ENCODE measurements around the gene ARPIN. TPM values are rescaled to one million over a fixed set of nuclear protein-coding genes. Genes with fewer than 3 reads are reported as not detected.

Gene ARPIN
- total and polyA plus RNA-seq, 10 of the 15 experiments (the other 5 are each of a cell fraction or from before 2014, with no cell fraction given) = 0.02 to 0.04 TPM; not detected in 8

DNA sequence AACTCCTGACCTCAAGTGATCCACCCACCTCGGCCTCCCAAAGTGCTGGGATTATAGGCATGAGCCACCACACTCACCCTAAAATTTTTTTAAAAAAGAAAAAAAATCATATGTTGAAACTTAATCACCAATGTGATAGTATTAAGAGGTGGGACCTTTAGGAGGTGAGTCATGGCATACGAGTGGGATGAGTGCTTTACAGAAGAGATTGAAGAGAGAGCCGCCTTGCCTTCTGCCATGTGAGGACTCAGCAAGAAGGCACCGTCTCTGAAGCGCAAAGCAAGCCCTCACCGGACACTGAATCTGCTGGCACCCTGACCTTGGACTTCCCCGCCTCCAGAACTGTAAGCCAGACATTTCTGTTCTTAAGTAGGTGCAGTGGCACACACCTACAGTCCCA, 5.5 kb downstream of the ARPIN start:
- no peak for DNase-seq (ENCODE audit: low read depth, low spot score)
- no peak overlapping the region for H3K27ac ChIP-seq (ENCODE audit: control insufficient read depth, insufficient read depth)
- CTCF ChIA-PET = no interaction called here

GRCh38 chr15:89905846-89906378, 6.8 kb downstream of the ARPIN start:
- H3K79me2 ChIP-seq (ENCODE audit: control insufficient read depth, insufficient read depth, low read length) = no peaks in the 10 kb centered on the region
- peaks cover 0 to 1% of the 10 kb centered on the region in 2 experiments; a peak in 2 of 4 replicates for H3K27me3 ChIP-seq (replicated peaks in 1 of 2; ENCODE audit: control insufficient read depth in 2 of 2, insufficient read depth in 2 of 2, low read length in 1 of 2)
- H3K4me3 ChIP-seq = no peak overlapping the region
- FAIRE-seq = no peak
- intact Hi-C loops (cut with micrococcal nuclease; ENCODE audit: unreplicated experiment) (no loop called here), in situ Hi-C loops (cut with MboI) (no loop called here)
- no peak overlapping the region for H2AFZ ChIP-seq (ENCODE audit: control insufficient read depth, low read depth, low read length)
- no peak for ATAC-seq
- BruUV-seq (replicated peaks) = no TSS peak
- no peak for DNase-seq (ENCODE audit: low read depth, low spot score)
- CTCF ChIA-PET = interaction anchor here (0.6 kb wide), 1 partner anchor 1000 kb away, joined by 3 read pairs; no protein-coding TSS in a partner anchor
- SMC1A ChIA-PET (ENCODE audit: uncharacterized antibody, unreplicated experiment) = no interaction called here
- H4K20me1 ChIP-seq (ENCODE audit: control insufficient read depth, insufficient read depth) = no peaks in the 10 kb centered on the region
- WGBS (ENCODE audit: insufficient coverage, insufficient replicate concordance, low lambda C conversion rate, missing lambda C conversion rate) = 65% methylated on average over 5 of the region's 5 CpGs
- POLR2A ChIA-PET = interaction anchor here (0.6 kb wide), 1 partner anchor 615 kb away, joined by 5 read pairs; no protein-coding TSS in a partner anchor
- H3K4me1 ChIP-seq (ENCODE audit: control insufficient read depth, insufficient read depth, low read length) = no peaks in the 10 kb centered on the region
- H3K4me2 ChIP-seq (ENCODE audit: control insufficient read depth, insufficient read depth) = no peak overlapping the region
- H3K9me3 ChIP-seq (replicated peaks; ENCODE audit: control insufficient read depth, insufficient read depth, low read length) = no peaks in the 10 kb centered on the region
- H3K27ac ChIP-seq (ENCODE audit: control insufficient read depth, insufficient read depth) = no peak overlapping the region
- H3K36me3 ChIP-seq (ENCODE audit: control insufficient read depth in 2 of 2, insufficient read depth in 2 of 2, low read length in 1 of 2) = no peaks in the 10 kb centered on the region
- no peak overlapping the region for H3K9ac ChIP-seq (ENCODE audit: control insufficient read depth, insufficient read depth, low read length)
- RAD21 ChIA-PET (ENCODE audit: unreplicated experiment) = no interaction called here
- TF ChIP-seq YY1 (IDR thresholded peaks at IDR 0.05; ENCODE audit: low read depth, low read length) (no peak), USF1 (IDR thresholded peaks at IDR 0.05; ENCODE audit: borderline replicate concordance, extremely low read length, insufficient read depth, low read depth, low read length) (no peak), CREB1 (IDR thresholded peaks at IDR 0.05; ENCODE audit: low read depth) (no peak), SREBF2 (IDR thresholded peaks at IDR 0.05; ENCODE audit: low read length) (no peak), NFXL1 (IDR thresholded peaks at IDR 0.05; ENCODE audit: borderline replicate concordance) (no peak), ZNF384 (IDR thresholded peaks at IDR 0.05; ENCODE audit: borderline replicate concordance, low read depth, low read length) (no peak), HDAC2 (IDR thresholded peaks at IDR 0.05) (no peak), IRF4 (IDR thresholded peaks at IDR 0.05; ENCODE audit: low read depth, low read length) (no peak), ESRRA (IDR thresholded peaks at IDR 0.05; ENCODE audit: low read length) (no peak), BHLHE40 (IDR thresholded peaks at IDR 0.05; ENCODE audit: borderline replicate concordance in 1 of 2, low read depth in 2 of 2, low read length in 1 of 2) (no peak), CBFB (IDR thresholded peaks at IDR 0.05; ENCODE audit: low read depth) (no peak)

More for the DNA sequence above, 5.5 kb downstream of the ARPIN start:
- no peak overlapping the region for H2AFZ ChIP-seq (ENCODE audit: control insufficient read depth, low read depth, low read length)
- no peaks in the 10 kb centered on the region for H3K36me3 ChIP-seq (ENCODE audit: control insufficient read depth in 2 of 2, insufficient read depth in 2 of 2, low read length in 1 of 2)
- no peak overlapping the region for H3K9ac ChIP-seq (ENCODE audit: control insufficient read depth, insufficient read depth, low read length)
- no peak overlapping the region for H3K4me3 ChIP-seq
- ChIA-PET POLR2A (no interaction called here), RAD21 (ENCODE audit: unreplicated experiment) (no interaction called here), SMC1A (ENCODE audit: uncharacterized antibody, unreplicated experiment) (no interaction called here)
- H3K27me3 ChIP-seq (replicated peaks in 1 of 2; ENCODE audit: control insufficient read depth in 2 of 2, insufficient read depth in 2 of 2, low read length in 1 of 2) = peaks cover 0 to 1% of the 10 kb centered on the region in 2 experiments; a peak in 2 of 4 replicates
- 53% methylated on average over 7 of the region's 7 CpGs for WGBS (ENCODE audit: insufficient coverage, insufficient replicate concordance, low lambda C conversion rate, missing lambda C conversion rate)
- in situ Hi-C loops (cut with MboI) (no loop called here), intact Hi-C loops (cut with micrococcal nuclease; ENCODE audit: unreplicated experiment) (no loop called here)
- FAIRE-seq (no peak), ATAC-seq (no peak)
- TF ChIP-seq BMI1 (IDR thresholded peaks at IDR 0.05; ENCODE audit: borderline replicate concordance) (no peak), SUZ12 (IDR thresholded peaks at IDR 0.05; ENCODE audit: unreplicated experiment) (no peak), ZNF207 (IDR thresholded peaks at IDR 0.05; ENCODE audit: borderline replicate concordance) (no peak)
- TF ChIP-seq, protein P1, sequence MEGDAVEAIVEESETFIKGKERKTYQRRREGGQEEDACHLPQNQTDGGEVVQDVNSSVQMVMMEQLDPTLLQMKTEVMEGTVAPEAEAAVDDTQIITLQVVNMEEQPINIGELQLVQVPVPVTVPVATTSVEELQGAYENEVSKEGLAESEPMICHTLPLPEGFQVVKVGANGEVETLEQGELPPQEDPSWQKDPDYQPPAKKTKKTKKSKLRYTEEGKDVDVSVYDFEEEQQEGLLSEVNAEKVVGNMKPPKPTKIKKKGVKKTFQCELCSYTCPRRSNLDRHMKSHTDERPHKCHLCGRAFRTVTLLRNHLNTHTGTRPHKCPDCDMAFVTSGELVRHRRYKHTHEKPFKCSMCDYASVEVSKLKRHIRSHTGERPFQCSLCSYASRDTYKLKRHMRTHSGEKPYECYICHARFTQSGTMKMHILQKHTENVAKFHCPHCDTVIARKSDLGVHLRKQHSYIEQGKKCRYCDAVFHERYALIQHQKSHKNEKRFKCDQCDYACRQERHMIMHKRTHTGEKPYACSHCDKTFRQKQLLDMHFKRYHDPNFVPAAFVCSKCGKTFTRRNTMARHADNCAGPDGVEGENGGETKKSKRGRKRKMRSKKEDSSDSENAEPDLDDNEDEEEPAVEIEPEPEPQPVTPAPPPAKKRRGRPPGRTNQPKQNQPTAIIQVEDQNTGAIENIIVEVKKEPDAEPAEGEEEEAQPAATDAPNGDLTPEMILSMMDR (IDR thresholded peaks at IDR 0.05 in 2 of 3, conservative IDR thresholded peaks at IDR 0.05 in 1 of 3; ENCODE audit: control insufficient read depth in 2 of 3, extremely low read depth in 1 of 3, insufficient read depth in 1 of 3, low read depth in 3 of 3, low read length in 3 of 3) = no peak
- no peaks in the 10 kb centered on the region for H3K4me1 ChIP-seq (ENCODE audit: control insufficient read depth, insufficient read depth, low read length)
- no peaks in the 10 kb centered on the region for H3K79me2 ChIP-seq (ENCODE audit: control insufficient read depth, insufficient read depth, low read length)
- H3K9me3 ChIP-seq (replicated peaks; ENCODE audit: control insufficient read depth, insufficient read depth, low read length) = no peaks in the 10 kb centered on the region
- no TSS peak for BruUV-seq (replicated peaks)
- no peak overlapping the region for H3K4me2 ChIP-seq (ENCODE audit: control insufficient read depth, insufficient read depth)
- H4K20me1 ChIP-seq (ENCODE audit: control insufficient read depth, insufficient read depth) = no peaks in the 10 kb centered on the region
